Stimulated activated CD4-positive, alpha-beta T cell treated with anti-CD3 and anti-CD28 coated beads, Interleukin-1b, Interleukin-23, amount 100 ng/mL, for 4 hours (primary cell): ENCODE data around the gene TMSB10.
"Not testable (repeated sequence)": the region's sequence is repeated elsewhere in the genome, so short reads cannot be mapped to it uniquely, and the experiment has no call there.

Experiments used
- DNase-seq, 2 donors: peaks; one replicate each; pipeline ENCODE4 v3.0.0-alpha.2; 2020; ENCODE audit warnings: low read depth in 2 of 2

Gene TMSB10

DNA sequence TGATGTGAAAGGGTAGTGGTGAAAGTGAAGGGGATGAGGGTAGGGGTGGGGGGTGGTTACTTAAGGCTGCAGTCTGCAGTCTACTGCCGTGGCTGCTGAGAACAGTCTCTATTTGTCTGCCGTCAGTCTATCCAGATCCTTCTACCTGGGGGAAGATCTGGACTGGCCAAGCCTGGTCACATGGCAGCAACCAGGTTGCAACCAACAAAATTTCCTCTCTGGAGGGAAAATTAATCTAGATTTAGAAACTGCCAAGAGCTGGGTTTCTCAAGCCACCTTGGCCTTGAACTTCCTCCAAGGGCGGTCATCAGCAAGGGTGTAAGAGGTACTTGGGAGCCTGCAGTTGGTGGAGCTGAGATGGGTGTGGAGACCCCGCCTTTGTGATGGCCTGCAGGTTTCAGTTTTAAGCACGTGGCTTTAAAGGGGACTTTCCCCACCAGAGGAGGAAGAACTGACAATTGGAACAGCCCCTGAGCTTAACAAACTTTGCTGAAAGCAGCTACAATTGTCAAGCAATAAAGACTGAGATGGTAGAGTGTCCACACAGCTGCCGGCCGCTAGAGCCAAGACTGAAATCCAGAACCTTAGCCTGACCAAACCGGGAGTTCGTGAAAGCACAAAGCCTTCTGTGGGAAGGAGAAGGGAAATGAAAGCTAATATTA is 34.1 kb downstream of the TMSB10 start:
- peak in 1 of 2 donors; percentile 62 for DNase-seq

DNA sequence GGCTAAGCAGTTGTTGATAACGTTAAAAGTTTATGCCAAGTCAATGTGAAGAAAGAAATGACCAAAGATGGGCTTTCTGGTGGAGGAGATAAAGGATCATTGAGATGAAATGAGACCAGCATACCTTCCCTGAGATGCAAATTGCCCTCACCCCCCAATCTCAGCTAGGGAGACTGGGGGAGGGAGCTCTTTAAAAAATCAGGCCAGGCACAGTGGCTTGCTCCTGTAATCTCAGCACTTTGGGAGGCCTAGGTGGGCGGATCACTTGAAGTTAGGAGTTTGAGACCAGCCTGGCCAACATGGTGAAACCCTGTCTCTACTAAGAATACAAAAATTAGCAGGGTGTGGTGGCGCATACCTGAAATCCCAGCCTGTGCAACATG is 34.6 kb downstream of the TMSB10 start:
- DNase-seq = no peak

DNA sequence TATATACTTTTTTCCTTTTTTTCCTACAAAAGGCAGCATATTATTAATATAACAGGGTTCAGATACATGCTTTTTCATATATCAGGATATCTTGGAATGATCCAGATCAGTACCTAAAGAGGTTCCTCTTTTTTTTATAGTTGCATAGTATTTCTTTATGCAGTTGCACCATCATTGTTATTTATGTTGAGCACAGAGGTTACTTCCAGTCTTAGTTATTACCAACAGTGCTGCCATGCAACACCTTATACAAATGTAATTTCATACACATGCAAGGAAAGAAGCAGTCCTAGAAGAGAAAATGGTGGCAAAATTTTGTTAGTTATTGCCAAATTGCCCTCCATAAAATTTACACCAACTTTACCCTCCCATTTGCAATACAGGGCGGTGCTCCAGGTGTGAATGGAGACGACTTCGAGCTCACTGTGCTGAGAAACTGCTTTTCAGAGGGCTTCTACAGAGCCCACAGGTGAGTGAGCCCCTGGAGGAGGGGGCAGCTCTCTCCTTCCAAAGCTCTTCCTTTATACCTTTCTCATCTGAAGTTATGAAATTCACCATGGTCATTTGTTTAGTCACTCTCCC is 35.5 kb downstream of the TMSB10 start:
- DNase-seq = no peak

DNA sequence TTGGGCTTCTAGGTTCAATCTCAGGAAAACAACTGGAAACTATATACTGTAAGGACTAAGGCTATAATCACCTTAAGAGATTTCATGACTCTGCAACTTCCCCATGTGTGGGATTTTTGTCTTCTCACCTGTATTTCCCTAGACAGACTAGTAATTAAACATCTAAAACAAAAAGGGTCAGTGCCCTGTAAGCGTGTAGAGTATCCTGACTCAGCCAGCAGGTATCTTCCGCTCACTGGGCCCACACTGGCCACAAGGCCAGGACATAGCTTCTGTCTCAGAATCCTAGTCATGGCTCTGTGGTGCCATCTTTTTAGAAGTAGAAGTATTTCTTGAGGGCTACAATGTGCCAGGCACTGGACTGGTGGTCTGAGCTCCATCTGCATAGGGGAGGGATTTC is 36.7 kb downstream of the TMSB10 start:
- no peak for DNase-seq

DNA sequence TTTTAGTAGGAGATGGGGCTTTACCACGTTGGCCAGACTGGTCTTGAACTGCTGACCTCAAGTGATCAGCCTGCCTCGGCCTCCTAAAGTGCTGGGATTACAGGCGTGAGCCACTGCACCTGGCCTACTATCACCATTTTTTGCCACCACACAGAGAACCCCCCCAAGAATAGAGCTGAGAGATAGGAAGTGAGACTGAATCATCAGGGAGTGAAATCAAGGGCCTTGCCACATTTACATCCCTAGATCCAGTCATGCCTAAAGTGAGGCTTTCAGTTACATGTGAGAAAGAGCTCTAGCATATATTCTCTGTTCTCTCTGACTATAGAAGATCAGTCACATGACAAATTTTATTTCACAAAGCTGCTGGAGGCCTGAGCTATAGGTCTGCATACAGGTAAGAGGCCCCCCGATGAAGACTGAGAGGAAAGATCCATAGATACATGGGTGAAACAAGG is 37.5 kb downstream of the TMSB10 start:
- no peak for DNase-seq

DNA sequence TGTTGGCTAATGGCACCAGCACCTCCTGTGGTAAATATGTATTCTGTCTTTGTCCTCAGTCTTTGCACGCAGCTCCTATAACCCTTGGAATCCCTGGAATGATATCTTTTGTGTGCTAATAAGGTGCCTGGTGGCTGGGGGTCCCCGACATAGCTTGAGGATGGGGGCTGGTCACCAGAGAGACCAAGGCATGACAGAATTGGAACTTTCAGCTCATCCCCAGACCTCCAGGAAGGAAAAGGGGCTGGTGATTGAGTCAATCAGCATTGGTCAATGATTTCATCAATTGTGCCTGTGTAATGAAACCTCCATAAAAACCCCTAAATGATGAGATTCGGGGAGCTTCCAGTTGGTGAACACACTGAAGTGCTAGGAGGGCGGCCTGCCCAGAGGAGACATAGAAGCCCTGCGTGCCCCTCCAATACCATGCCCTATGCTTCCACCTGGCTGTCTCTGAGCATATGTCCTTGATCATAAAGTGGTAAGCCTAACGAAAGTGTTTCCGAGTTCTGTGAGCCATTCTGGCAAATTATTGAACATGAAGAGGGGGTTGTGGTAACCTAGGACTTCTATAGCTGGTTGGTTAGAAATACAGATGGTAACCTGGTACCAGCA is 38.9 kb downstream of the TMSB10 start:
- no peak for DNase-seq

DNA sequence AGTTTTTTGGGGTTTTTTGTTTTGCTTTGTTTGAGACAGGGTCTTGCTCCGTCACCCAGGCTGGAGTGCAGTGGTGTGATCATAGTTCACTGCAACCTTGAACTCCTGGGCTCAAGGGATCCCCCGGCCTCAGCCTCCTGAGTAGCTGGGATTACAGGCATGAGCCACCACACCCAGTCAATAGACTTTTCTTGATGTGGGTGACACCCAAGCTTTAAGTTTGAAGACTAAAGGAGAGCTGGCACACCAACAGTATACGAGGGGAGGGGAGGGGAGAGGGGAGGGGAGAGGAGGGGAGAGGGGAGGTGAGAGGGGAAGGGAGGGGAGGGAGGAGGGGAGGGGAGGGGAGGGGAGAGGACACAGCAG is 40.4 kb downstream of the TMSB10 start:
- DNase-seq = not testable (repeated sequence)

DNA sequence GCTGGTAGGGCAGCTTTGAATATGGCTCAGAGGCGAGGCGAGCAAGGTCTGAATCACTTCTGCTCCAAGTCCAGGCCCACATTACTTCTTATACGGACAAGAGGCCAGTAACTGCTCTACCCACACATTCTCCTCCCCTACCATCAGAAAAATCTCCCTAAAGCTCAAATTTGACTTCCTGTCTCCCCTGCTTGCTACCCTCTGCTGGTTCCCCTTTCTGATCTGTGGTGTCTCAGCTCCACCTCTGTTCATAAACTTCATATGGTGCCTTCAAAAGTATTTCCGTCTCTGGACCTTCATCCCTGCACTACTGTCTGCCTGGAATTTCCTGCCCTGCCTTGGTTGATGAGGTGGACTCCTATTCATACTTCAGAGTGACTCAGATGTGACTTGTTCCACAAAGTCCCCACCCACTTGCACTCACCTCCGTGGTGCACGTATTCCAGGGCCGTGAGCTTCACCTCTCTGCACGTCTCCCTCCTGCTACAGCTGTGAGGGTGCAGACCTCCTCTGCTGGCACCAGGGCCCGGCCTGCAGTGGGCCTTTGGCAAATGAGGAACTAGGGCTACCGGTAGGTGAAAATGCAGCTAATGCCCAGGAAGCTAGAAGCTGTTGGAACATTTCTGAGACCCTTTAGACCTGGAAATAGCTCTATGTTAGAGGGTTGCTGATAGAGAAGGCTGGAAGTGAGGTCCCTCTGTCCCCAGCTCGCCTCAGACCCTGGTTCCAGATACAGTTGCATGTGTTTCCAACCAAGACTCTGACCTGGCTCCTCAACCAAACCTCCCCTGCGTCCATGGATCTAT is 41.0 kb downstream of the TMSB10 start:
- peak; percentile 59 to 61 for DNase-seq

DNA sequence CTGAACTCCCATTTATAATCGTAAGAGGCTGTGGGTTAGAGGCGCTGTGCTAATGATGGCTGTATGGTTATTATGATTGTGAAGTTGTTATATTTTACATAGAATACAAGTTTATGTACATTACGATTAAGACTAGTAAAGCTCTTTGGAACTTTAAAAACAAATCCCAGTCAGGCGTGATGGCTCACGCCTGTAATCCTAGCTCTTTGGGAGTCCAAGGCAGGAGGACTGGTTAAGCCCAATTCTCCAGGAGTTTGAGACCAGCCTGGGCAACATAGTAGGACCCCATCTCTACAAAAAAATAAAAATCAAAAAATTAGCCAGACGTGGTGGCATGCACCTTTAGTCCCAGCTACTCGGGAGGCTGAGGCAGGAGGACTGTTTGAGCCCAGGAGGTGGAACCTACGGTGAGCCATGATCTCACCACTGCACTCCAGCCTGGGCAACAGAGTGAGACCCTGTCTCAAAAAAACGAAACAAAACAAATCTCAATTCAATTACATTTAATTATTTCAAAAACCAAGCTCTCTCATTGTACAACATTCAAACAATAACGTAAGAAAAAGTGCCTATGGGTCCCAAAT is 41.6 kb downstream of the TMSB10 start:
- no peak for DNase-seq

DNA sequence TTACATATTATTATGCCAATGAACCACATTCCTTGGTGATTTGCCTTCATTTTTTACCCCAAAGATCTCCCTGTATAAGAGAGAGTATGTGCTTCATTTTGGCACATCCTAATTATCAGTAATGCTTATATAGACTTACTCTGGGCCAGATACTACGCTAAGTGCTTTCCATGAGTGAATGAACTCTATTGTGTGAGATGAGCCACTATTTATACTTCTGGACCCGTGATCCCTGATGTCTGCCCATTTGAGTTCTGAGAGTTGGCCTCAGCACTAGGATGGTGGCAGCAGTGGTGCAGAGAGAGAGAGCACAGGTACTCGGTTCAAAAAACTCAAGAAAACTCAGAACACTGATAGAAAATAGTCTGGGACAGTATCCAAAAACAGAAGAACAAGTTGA is 48.1 kb downstream of the TMSB10 start:
- DNase-seq = no peak

DNA sequence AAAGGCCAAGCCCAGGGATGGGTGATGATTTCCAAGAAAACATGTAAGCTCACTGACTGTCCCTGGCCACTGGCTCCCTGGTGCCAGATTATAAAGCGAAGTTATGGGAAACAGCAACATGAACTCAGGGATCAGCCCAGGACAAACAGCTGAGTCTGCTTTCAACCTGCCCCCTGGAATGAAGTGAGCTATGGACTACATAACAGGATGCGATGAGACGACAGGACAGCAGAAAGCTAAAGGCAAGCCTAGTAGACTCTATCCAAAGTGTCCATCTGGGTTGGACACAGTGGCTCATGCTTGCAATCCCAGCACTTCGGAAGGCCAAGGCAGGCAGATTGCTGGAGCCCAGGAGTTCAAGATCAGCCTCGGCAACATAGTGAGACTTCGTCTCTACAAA is 48.9 kb downstream of the TMSB10 start:
- DNase-seq = no peak
